ENCODE results near the gene ASB13.

The ASB13 gene

GRCh38 chr10:5692461-5693358 lies 26.3 kb upstream of the ASB13 start:
- TF ChIP-seq TAF1 (IDR thresholded peaks at IDR 0.05; ENCODE audit: low read depth, low read length) (no peak), SPI1 (IDR thresholded peaks at IDR 0.05; ENCODE audit: low read depth, low read length) (no peak), POLR2A (IDR thresholded peaks at IDR 0.05; ENCODE audit: low read depth, low read length) (peak; percentile 50; the same call in 1 of the 2 replicates), POLR2AphosphoS5 (IDR thresholded peaks at IDR 0.05; ENCODE audit: low read depth, low read length) (no peak; the same call in 1 of the 2 replicates), POU2F2 (IDR thresholded peaks at IDR 0.05; ENCODE audit: low read depth, low read length) (no peak)
- DNase-seq (ENCODE audit: insufficient read length, low spot score), result peak; percentile 46
- peak; percentile 97 for FAIRE-seq

DNA sequence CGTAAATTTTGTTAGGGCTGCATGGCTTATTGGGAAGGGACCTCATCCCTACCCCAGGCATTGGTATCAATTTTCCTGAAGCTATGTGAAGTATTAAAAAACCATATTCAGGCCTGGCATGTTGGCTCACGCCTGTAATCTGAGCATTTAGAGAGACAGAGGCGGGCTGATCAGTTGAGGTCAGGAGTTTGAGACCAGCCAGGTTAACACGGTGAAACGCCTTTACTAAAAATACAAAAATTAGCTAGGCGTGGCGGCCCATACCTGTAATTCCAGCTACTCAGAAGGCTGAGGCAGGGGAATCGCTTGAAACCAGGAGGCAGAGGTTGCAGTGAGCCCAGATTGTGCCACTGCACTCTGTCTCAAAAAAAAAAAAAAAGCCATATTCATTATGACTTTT lies 25.4 kb upstream of the ASB13 start:
- DNase-seq (ENCODE audit: insufficient read length, low spot score), result no peak
- TF ChIP-seq TAF1 (IDR thresholded peaks at IDR 0.05; ENCODE audit: low read depth, low read length) (no peak), POU2F2 (IDR thresholded peaks at IDR 0.05; ENCODE audit: low read depth, low read length) (no peak), SPI1 (IDR thresholded peaks at IDR 0.05; ENCODE audit: low read depth, low read length) (no peak), POLR2A (IDR thresholded peaks at IDR 0.05; ENCODE audit: low read depth, low read length) (no peak), POLR2AphosphoS5 (IDR thresholded peaks at IDR 0.05; ENCODE audit: low read depth, low read length) (no peak), PAX5 (IDR thresholded peaks at IDR 0.05; ENCODE audit: insufficient read depth, low read length, severe bottlenecking) (no peak)
- FAIRE-seq, result no peak

DNA sequence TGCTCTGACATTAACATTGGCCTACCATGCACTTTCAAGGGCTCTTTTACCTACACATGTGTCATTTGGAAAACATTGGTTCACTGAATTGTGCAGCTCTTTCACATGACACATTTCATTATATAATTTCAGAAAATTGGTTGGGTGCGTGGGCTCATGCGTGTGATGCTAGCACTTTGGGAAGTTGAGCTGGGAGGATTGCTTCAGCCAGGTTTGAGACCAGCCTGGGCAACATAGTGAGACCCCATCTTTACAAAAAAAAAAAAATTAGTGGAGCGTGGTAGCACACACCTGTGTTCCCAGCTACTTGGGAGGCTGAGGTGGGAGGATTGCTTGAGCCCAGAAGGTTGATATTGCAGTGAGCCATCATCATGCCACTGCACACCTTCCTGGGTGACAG lies 22.2 kb upstream of the ASB13 start:
- TF ChIP-seq POU2F2 (IDR thresholded peaks at IDR 0.05; ENCODE audit: low read depth, low read length) (no peak), POLR2AphosphoS5 (IDR thresholded peaks at IDR 0.05; ENCODE audit: low read depth, low read length) (no peak), TAF1 (IDR thresholded peaks at IDR 0.05; ENCODE audit: low read depth, low read length) (no peak), POLR2A (IDR thresholded peaks at IDR 0.05; ENCODE audit: low read depth, low read length) (no peak), SPI1 (IDR thresholded peaks at IDR 0.05; ENCODE audit: low read depth, low read length) (no peak), PAX5 (IDR thresholded peaks at IDR 0.05; ENCODE audit: insufficient read depth, low read length, severe bottlenecking) (no peak)
- no peak for DNase-seq (ENCODE audit: insufficient read length, low spot score)

GRCh38 chr10:5685764-5686240 lies 19.4 kb upstream of the ASB13 start:
- DNase-seq (ENCODE audit: insufficient read length, low spot score) (no peak), FAIRE-seq (peak; percentile 52)
- no peak for TF ChIP-seq SPI1 (IDR thresholded peaks at IDR 0.05; ENCODE audit: low read depth, low read length)
- TF ChIP-seq TAF1 (IDR thresholded peaks at IDR 0.05; ENCODE audit: low read depth, low read length), result no peak
- TF ChIP-seq PAX5 (IDR thresholded peaks at IDR 0.05; ENCODE audit: insufficient read depth, low read length, severe bottlenecking), result no peak
- no peak for TF ChIP-seq POLR2A (IDR thresholded peaks at IDR 0.05; ENCODE audit: low read depth, low read length)
- no peak for TF ChIP-seq POLR2AphosphoS5 (IDR thresholded peaks at IDR 0.05; ENCODE audit: low read depth, low read length)
- no peak for TF ChIP-seq POU2F2 (IDR thresholded peaks at IDR 0.05; ENCODE audit: low read depth, low read length)

More for the DNA sequence above, 22.2 kb upstream of the ASB13 start:
- FAIRE-seq, result no peak

GRCh38 chr10:5684971-5685763 lies 18.8 kb upstream of the ASB13 start:
- DNase-seq (ENCODE audit: insufficient read length, low spot score), result no peak
- FAIRE-seq, result peak; percentile 87
- TF ChIP-seq TAF1 (IDR thresholded peaks at IDR 0.05; ENCODE audit: low read depth, low read length), result peak; percentile 48; the same call in 1 of the 2 replicates
- no peak for TF ChIP-seq PAX5 (IDR thresholded peaks at IDR 0.05; ENCODE audit: insufficient read depth, low read length, severe bottlenecking)
- TF ChIP-seq POU2F2 (IDR thresholded peaks at IDR 0.05; ENCODE audit: low read depth, low read length), result no peak
- no peak for TF ChIP-seq SPI1 (IDR thresholded peaks at IDR 0.05; ENCODE audit: low read depth, low read length)
- no peak; the same call in 1 of the 2 replicates for TF ChIP-seq POLR2A (IDR thresholded peaks at IDR 0.05; ENCODE audit: low read depth, low read length)
- 0 out of 2 replicates have a peak, but pooled peaks have one; percentile 9 for TF ChIP-seq POLR2AphosphoS5 (IDR thresholded peaks at IDR 0.05; ENCODE audit: low read depth, low read length)

DNA sequence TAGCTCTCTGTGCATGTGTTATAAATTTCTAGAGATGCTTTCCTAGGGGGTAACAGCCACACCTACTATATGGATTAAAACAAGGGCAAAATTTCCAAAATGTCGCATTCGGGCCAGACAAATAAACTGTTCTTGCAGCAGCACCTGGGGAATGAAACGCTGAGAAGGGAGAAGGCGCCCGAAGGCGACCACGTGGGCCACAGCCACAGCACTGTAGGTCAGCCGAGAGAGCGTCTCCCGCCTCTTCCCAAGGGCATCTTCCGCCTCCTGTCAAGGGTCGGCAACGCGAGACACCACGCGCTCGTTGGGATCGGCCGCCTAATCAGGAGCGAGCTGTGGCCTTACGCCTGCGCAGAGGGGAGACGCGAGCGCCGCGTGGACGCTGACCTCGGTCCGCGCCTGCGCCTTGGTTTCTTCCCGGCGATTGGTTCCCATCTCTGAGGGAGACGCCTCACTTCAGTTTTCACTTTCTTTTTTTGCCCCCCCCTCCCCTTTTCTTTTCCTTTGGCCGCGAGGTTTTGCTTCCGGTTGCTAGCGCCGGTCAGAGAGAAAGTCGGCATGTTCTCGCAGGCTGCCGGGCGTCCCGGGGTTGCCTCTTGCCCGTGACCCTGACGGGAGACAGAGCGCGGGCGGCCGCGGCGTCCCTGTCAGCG lies 18.0 kb upstream of the ASB13 start, which contains the start of gene TASOR2:
Gene TASOR2 (plus strand): TSS at position 521 of the 653 bp plus-strand sequence. CDS start 35,805 bp downstream, outside the sequence.
- peak; percentile 99 for FAIRE-seq
- DNase-seq (ENCODE audit: insufficient read length, low spot score), result peak; percentile 80
- peak; percentile 65; the same call in 1 of the 2 replicates for TF ChIP-seq TAF1 (IDR thresholded peaks at IDR 0.05; ENCODE audit: low read depth, low read length)
- TF ChIP-seq SPI1 (IDR thresholded peaks at IDR 0.05; ENCODE audit: low read depth, low read length), result no peak
- TF ChIP-seq PAX5 (IDR thresholded peaks at IDR 0.05; ENCODE audit: insufficient read depth, low read length, severe bottlenecking), result no peak
- TF ChIP-seq POU2F2 (IDR thresholded peaks at IDR 0.05; ENCODE audit: low read depth, low read length), result peak; percentile 36; the same call in 1 of the 2 replicates
- peak; percentile 74 for TF ChIP-seq POLR2A (IDR thresholded peaks at IDR 0.05; ENCODE audit: low read depth, low read length)
- peak; percentile 78 for TF ChIP-seq POLR2AphosphoS5 (IDR thresholded peaks at IDR 0.05; ENCODE audit: low read depth, low read length)

DNA sequence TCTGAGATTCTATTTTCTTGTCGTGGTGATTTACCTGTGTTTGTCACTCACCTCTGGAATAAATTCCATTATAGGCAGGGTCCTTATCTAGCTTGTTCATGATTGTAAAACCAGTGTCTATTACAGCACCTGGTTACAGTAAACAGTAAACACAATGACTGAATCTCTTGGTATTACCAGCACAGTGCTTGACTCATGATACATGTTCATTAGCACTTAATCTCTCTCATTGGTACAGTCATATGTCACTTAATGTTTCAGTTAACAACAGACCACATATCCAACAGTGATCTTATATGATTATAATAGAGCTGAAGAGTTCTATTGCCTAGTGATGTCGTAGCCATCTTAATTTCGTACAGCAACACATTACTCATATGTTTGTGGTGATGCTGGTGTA lies 16.7 kb upstream of the ASB13 start:
- no peak for DNase-seq (ENCODE audit: insufficient read length, low spot score)
- TF ChIP-seq SPI1 (IDR thresholded peaks at IDR 0.05; ENCODE audit: low read depth, low read length) (no peak), PAX5 (IDR thresholded peaks at IDR 0.05; ENCODE audit: insufficient read depth, low read length, severe bottlenecking) (no peak), POU2F2 (IDR thresholded peaks at IDR 0.05; ENCODE audit: low read depth, low read length) (no peak), POLR2A (IDR thresholded peaks at IDR 0.05; ENCODE audit: low read depth, low read length) (no peak), TAF1 (IDR thresholded peaks at IDR 0.05; ENCODE audit: low read depth, low read length) (no peak), POLR2AphosphoS5 (IDR thresholded peaks at IDR 0.05; ENCODE audit: low read depth, low read length) (no peak)
- no peak for FAIRE-seq

GRCh38 chr10:5681930-5682329 lies 15.5 kb upstream of the ASB13 start:
- FAIRE-seq (peak; percentile 13), DNase-seq (ENCODE audit: insufficient read length, low spot score) (no peak)
- TF ChIP-seq POU2F2 (IDR thresholded peaks at IDR 0.05; ENCODE audit: low read depth, low read length) (no peak), POLR2A (IDR thresholded peaks at IDR 0.05; ENCODE audit: low read depth, low read length) (no peak), TAF1 (IDR thresholded peaks at IDR 0.05; ENCODE audit: low read depth, low read length) (no peak), PAX5 (IDR thresholded peaks at IDR 0.05; ENCODE audit: insufficient read depth, low read length, severe bottlenecking) (no peak), SPI1 (IDR thresholded peaks at IDR 0.05; ENCODE audit: low read depth, low read length) (no peak), POLR2AphosphoS5 (IDR thresholded peaks at IDR 0.05; ENCODE audit: low read depth, low read length) (no peak)

Data from GM12891 (cell line).